GM18909 (cell line): ENCODE measurements around the gene LHPP.

Experiments used
- ATAC-seq: cut with Tn5 transposase; IDR thresholded peaks from one replicate; pipeline ENCODE4 v1.9.1; 2021; ENCODE audit warnings: mild to moderate bottlenecking; ENCODE audit not compliant: unreplicated experiment, poor library complexity

LHPP gene

GRCh38 chr10:124516746-124517397 lies 55.2 kb downstream of the LHPP start:
- ATAC-seq: no peak

GRCh38 chr10:124517461-124517860 lies 55.8 kb downstream of the LHPP start:
- ATAC-seq: no peak

- ATAC-seq: no peak
Observed at GRCh38 chr10:124517931-124518330, 56.3 kb downstream of the LHPP start.

- ATAC-seq: no peak
Observed at GRCh38 chr10:124518366-124518765, 56.7 kb downstream of the LHPP start.

GRCh38 chr10:124520558-124521428 lies 59.2 kb downstream of the LHPP start:
- ATAC-seq: no peak

GRCh38 chr10:124521429-124521871 lies 59.8 kb downstream of the LHPP start:
- no peak for ATAC-seq

- no peak for ATAC-seq
Observed at GRCh38 chr10:124522131-124522932, 60.7 kb downstream of the LHPP start.

- ATAC-seq: no peak
Observed at GRCh38 chr10:124522933-124523871, 61.6 kb downstream of the LHPP start.

GRCh38 chr10:124523901-124524300 lies 62.3 kb downstream of the LHPP start:
- ATAC-seq: no peak

- no peak for ATAC-seq
Observed at GRCh38 chr10:124524991-124525653, 63.5 kb downstream of the LHPP start.

GRCh38 chr10:124525751-124526600 lies 64.4 kb downstream of the LHPP start:
- no peak for ATAC-seq

- ATAC-seq: no peak
Observed at GRCh38 chr10:124526621-124527267, 65.1 kb downstream of the LHPP start.

- no peak for ATAC-seq
Observed at GRCh38 chr10:124527874-124528395, 66.3 kb downstream of the LHPP start.

- ATAC-seq: no peak
Observed at GRCh38 chr10:124529661-124530214, 68.1 kb downstream of the LHPP start.

- ATAC-seq: peak; percentile 77
Observed at GRCh38 chr10:124530215-124530665, 68.6 kb downstream of the LHPP start.

GRCh38 chr10:124530816-124531215 lies 69.2 kb downstream of the LHPP start:
- ATAC-seq: no peak

GRCh38 chr10:124532106-124532641 lies 70.6 kb downstream of the LHPP start:
- ATAC-seq: no peak
